Stimulated activated CD4-positive, alpha-beta T cell treated with anti-CD3 and anti-CD28 coated beads, TNF-alpha, amount 100 ng/mL, for 1 hour (primary cell): Measurements from ENCODE around the gene SPACDR.

Experiments used
- DNase-seq, 3 donors: peaks; one replicate each; pipeline ENCODE4 v3.0.0-alpha.2; 2020; ENCODE audit warnings: low read depth in 3 of 3, low spot score in 1 of 3

The SPACDR gene

GRCh38 chr7:100419660-100420226 is 44.3 kb downstream of the SPACDR start:
- no peak for DNase-seq

- DNase-seq: no peak
Measured at GRCh38 chr7:100418930-100419659, 45.0 kb downstream of the SPACDR start.

- no peak for DNase-seq
Measured at GRCh38 chr7:100415448-100415847, 48.6 kb downstream of the SPACDR start.

- no peak for DNase-seq
Measured at GRCh38 chr7:100413889-100414288, 50.2 kb downstream of the SPACDR start.

- DNase-seq: no peak
Measured at GRCh38 chr7:100413346-100413745, 50.7 kb downstream of the SPACDR start.

- DNase-seq: no peak
Measured at GRCh38 chr7:100411101-100411500, 53.0 kb downstream of the SPACDR start.

- DNase-seq: peak in 1 of 3 donors; percentile 15
Measured at GRCh38 chr7:100407285-100408180, 56.5 kb downstream of the SPACDR start.

GRCh38 chr7:100406767-100407166 is 57.3 kb downstream of the SPACDR start:
- DNase-seq: no peak
